OCI-LY3 (cell line): ENCODE measurements around the gene PSMA5.

Source experiments
- CTCF ChIP-seq: fragments of 200-600, 300-600 bp; sonication (generic); IDR thresholded peaks from 2 replicates; pipeline ENCODE4 v1.5.1; 2014; ENCODE audit warnings: antibody characterized with exemption, low read length, low read depth
- EZH2phosphoT487 ChIP-seq: fragments of 200-600 bp; shearing (Covaris generic); IDR thresholded peaks from 2 replicates; pipeline ENCODE4 v1.6.1; 2018; ENCODE audit warnings: antibody characterized with exemption, mixed run types, low read depth

- TF ChIP-seq CTCF (no peak), EZH2phosphoT487 (no peak)
These were observed 54.9 kb downstream of the PSMA5 start for GRCh38 chr1:109371341-109371739.
